Hematopoietic multipotent progenitor cell treated with erythropoietin and hydrocortisone succinate and interleukin-3 and kit ligand, for 4 days (in vitro differentiated cells): Measurements from ENCODE around the gene ETV4.
"Not testable (repeated sequence)": the region's sequence is repeated elsewhere in the genome, so short reads cannot be mapped to it uniquely, and the experiment has no call there.

Experiments used
- DNase-seq: peaks from one replicate; pipeline ENCODE4 v3.0.0-alpha.2; 2015

ETV4 gene

DNA sequence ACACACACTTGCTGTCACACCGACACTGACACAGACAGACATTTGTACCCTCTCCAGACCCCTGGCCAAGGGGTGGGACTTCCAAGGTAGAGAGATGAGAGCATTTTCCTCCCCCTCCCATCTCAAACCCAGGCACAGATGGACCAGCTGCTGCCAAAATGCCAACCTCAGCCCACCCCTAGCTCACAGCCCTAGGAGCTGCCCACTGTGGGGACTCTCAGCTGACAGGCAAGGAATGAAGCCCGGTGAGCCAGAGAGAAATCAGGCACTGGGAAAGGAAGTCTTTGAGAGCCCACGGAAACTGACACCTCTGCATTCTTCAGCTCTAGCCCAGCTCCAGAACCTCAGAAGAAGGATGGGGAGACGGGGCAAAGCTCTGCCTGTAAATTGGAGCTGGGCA lies 2.8 kb downstream of the ETV4 start:
- DNase-seq = no peak

DNA sequence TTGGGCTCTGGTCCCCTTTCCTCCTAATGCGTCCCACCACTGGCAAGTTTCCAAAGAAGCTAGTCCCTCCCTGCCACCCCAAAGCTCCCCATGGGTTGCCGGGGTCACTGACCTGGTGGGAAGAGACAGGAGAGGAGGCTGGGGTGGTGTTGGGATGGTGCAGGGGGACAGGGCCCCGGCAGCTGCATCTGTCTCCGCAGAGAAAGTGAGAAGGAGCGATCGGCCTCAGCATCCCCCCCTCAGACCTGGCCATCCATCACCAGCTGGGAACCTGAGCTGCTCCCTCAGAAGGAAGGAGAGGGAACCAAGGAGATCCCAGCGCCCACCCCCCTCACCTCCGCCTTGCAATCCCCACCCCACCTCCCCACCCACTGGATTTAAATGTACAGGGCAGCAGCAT lies 3.3 kb downstream of the ETV4 start:
- DNase-seq = no peak

DNA sequence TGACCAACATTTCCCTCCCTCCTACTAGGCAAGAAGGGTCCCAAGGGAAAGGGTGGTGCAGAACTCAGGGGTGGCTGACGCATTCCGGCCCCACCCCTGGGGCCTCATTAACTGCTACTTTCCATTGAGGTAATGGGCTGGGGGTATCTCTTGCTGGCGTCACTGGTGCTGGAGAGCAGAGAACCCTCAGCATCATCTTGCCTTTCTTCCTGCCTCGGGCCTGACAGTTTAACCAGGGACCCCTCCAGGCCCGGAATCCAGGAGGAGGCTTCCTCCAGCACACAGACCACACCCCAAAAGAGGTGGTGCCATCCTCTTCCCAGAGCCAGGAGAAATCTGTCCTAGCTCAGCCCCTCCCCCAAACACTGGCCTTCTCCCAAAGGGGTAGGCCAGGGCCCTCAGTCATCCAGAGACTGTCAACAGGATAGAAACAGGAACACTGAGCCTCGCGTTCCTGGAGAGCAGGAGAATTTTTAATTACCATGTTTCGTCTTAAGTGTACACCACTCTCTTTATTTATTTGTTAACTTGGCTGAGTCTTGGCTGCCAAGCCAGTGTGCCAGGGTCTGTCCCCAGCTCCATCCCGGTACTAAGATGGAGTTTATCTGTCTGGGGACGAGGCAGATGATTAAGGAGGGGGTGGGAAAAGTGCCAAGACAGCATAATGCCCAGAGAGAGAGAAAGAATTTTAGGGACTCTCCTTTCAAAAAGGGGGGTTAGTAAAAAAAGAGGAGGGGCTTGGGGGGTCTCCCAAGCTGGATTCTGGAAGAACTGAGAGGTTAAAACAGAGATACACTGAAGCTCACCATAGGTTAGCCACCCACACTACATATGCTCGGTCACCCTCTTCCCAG lies 5.1 kb downstream of the ETV4 start:
- DNase-seq = no peak

GRCh38 chr17:43536236-43536992 lies 9.7 kb downstream of the ETV4 start:
- no peak for DNase-seq

- no peak for DNase-seq
These were observed 11.2 kb downstream of the ETV4 start for GRCh38 chr17:43534909-43535308.

- no peak for DNase-seq
These were observed 12.4 kb downstream of the ETV4 start for GRCh38 chr17:43533699-43534098.

DNA sequence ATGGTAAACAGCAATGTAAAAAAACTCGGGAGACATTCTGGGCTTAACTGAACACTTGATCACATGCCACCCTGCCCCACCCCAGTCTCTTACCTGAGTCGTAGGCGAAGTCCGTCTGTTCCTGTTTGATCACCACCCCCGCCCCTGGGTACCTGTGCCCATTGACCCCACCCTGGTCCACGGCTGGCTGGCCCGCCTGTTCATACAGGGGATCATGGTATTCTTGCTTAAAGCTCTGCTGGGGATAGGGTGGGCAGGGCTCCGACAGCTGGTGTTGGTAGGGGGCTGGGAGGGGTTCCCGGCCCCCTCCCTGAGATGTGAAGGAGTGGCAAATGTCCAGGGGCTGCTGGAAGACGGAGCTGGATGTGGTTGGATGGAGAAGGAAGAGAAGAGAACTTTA lies 13.6 kb downstream of the ETV4 start:
- no peak for DNase-seq

DNA sequence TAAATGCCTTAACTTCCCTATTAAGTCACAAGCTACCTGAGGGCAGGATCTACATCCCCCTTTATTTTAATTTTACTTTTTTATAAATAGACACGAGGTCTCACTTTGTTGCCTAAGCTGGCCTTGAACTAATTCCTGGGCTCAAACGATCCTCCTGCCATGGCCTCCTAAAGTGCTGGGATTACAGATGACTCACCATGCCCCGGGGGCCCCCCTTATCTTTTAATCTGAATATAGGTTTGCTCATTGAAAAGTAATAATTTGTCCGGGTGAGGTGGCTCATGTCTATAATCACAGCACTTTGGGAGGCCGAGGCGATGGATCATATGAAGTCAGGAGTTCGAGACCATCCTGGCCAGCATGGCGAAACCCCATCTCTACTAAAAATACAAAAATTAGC lies 14.2 kb downstream of the ETV4 start:
- no peak for DNase-seq

DNA sequence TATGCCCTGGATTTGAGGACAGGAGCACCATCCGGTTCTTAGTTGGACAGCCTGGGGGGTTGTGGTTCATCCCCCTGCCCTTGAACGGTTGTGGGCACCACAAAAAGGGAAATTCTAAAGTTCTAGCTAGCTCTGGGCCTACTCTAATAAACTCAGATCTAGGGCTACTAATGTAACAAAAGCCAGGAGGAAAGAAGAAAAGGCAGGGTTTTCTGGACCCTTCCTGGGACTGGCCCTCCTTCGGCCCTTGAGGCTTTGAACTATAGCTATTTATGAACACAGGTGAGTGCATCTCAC lies 15.1 kb downstream of the ETV4 start:
- DNase-seq = no peak

GRCh38 chr17:43530288-43531081 lies 15.7 kb downstream of the ETV4 start:
- peak; percentile 35 for DNase-seq

- peak; percentile 38 for DNase-seq
These were observed 16.2 kb downstream of the ETV4 start for GRCh38 chr17:43529947-43530287.

DNA sequence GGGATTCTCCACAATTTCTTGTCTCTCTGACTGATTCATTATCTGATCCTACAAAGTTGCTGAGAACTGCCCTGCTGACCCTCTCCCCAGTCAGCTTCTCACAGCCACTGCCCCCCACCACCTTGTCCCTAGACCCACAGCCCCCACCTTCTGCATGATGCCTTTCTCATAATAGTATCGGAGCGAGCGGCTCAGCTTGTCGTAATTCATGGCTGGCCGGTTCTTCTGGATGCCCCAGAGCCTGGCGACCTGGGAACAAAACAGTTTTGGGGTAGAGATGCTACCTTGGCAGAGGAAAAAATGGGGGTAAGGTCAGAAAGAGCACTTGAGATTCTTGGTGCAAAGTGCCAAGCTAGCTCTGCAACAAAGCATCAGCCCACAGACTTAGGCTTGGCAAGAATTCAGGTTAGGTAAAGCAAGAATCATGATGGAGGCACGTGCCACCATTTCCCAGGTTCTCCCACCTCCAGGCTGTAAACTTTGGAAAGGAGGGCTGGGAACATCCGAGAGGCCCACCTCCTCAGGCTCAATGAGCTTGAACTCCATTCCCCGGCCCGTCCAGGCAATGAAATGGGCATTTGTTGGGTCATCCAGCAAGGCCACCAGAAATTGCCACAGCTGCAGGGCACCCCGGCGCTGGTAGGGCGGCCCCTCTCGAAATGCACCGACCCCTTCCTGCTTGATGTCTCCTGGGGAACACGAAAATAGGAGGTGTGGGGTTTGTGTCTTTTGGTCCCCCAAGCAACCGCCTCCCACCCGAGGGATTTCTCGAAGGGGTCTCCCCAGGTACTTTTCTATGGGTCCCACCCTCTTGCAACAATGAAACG lies 16.9 kb downstream of the ETV4 start:
- DNase-seq = no peak

- no peak for DNase-seq
These were observed 17.7 kb downstream of the ETV4 start for GRCh38 chr17:43528319-43528987.

- DNase-seq = no peak
These were observed 19.1 kb downstream of the ETV4 start for GRCh38 chr17:43526886-43527648.

GRCh38 chr17:43524945-43525575 lies 21.1 kb downstream of the ETV4 start:
- DNase-seq = no peak

DNA sequence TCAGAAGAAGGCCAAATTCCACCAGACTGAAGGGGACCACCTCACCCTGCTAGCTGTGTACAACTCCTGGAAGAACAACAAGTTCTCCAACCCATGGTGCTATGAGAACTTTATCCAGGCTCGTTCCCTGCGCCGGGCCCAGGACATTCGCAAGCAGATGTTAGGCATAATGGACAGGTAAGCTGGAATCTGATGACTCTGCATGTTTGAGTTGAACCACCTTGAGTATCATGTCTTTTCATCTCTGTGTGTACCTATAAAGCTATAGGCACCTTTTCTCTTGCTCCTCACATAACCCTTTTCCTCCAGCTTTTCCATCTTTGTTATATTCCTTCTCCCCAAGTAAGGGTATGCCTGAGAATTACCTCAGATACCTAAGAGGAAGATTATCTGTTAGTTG lies 24.8 kb downstream of the ETV4 start:
- DNase-seq = no peak

DNA sequence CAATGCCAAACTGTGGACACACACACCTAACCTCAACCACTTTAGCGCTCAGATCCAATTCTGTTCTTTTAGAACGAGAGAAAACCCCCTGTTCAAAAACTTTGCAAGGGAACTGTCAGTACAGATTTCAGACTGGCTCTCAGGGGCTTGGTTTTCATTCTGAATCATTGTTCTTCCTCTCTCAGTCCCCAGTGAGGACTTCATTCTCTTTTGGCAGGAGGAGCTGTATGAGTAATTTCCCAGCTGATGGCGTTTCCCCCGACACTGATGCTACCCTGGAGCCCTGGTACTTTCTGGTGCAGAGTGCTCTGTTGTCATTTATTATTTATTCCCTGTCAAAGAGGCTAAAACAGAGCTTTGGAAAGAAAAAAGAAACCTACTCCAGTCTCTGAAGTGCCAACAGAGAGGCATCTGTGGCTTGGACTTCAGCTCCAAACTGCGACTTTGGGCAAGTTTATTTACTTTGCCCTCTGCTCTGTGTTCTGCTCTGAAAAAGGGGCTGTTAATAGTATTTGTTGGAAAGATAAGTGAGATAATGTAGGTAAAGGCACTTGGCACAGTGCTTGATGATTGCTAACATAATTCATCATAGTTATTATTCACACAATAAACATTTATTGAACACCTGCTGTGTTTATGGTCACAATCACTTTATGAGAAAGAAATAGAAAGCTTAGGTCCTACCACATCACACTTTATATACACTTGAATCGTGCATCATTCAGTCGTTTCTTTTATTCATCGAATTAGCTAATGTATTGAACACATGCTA lies 28.3 kb downstream of the ETV4 start:
- DNase-seq = no peak

GRCh38 chr17:43517161-43517560 lies 29.0 kb downstream of the ETV4 start:
- no peak for DNase-seq

- DNase-seq = no peak
These were observed 30.5 kb downstream of the ETV4 start for GRCh38 chr17:43515656-43516055.

- DNase-seq = not testable (repeated sequence)
These were observed 34.9 kb downstream of the ETV4 start for GRCh38 chr17:43511199-43511598.
